Measurements from ENCODE around the gene KLHL24.
"Not testable (repeated sequence)": the region's sequence is repeated elsewhere in the genome, so short reads cannot be mapped to it uniquely, and the experiment has no call there.

KLHL24 gene

DNA sequence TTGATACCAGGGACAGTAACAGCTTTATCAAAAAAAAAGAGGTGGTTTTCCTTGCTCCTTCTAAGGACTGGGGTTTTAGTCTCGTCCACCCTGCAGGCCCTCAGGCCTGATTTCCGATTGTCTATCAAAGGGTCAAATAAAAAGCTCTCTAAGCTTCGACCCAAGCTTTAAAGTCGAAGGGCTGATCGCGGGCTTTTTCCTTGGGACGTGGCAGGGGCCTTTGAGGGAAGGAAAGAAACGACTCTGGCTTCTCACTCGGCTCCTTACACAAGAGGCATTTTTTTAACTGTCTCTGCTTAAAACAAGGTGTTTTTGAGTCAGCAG is 354 bp upstream of the KLHL24 start:
- DNase-seq = peak; percentile 52 to 82

DNA sequence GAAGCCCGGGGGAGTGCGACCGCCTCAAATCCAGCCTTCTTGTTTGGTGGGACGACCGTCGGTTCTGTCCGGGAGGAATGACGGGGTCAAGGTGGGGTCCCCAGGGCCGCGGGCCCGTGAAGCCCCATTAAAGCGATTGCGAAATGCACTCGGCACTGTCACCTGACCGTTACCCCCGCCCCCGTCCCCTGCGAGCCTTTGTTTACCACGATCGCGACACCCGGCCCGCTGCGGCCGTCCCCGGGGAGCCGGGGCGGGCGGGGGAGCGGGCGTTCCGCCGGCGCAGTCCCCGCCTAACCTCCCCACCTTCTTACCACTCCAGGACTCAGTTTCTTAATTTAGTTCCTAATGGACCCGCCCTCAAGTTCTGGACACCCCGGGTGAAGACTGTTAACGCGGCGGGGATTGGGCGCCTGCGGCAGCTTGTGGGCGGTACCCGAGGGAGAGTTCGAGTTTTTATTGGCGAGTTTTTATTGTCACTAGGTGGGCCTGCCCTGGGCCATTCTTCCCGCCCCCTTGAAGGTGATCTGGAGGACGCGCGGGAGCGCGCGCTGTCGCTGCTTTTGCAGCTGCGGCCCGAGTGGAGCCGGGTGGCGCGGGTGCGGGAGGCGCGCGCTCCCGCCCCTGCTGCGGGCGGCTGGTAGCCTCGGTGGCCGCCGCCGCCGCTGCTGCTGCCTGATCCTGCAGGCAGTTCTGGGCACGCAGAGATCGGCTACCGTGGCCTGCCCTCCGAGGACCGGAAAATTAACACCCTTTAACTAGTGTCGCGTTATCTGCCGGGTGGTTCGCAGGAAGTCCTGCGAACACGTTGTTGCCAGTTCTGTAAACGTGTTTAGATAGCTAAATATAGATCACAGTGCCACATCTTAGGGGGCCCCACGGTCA is 1.0 kb downstream of the KLHL24 start:
- peak; percentile 97 to 99 for DNase-seq

DNA sequence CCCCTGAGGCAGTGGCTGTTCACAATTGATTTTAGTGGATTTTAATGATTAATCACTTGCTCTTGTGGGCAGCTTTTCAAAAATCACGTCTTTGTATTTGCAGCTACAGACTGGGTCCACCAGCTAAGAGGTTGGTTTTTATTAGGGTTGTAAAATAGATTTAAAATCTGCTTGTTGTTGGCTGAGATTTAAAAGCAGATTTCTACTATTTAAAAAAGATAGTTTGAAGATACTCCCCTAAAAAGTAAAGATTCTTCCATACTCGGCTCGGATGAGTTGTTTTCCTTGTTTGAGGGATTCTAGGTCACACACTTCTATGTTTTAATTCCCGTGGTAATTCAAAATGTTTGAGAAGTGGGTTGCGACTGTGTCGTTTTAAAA is 1.7 kb downstream of the KLHL24 start:
- DNase-seq = no peak

DNA sequence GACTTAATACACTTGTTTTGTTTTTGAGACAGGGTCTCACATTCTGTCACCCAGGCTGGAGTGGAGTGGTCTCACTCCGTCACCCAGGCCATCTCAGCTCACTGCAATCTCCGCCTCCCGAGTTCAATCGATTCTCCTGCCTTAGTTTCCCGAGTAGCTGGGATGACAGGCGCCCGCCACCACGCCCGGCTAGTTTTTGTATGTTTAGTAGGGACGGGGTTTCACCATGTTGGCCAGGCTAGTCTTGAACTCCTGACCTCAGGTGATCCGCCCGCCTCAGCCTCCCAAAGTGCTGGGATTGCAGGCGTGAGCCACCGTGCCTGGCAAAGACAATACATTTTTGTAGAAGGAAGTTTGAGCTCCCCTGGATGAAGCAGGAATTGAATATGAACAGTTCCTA is 2.2 kb downstream of the KLHL24 start:
- DNase-seq = not testable (repeated sequence)

DNA sequence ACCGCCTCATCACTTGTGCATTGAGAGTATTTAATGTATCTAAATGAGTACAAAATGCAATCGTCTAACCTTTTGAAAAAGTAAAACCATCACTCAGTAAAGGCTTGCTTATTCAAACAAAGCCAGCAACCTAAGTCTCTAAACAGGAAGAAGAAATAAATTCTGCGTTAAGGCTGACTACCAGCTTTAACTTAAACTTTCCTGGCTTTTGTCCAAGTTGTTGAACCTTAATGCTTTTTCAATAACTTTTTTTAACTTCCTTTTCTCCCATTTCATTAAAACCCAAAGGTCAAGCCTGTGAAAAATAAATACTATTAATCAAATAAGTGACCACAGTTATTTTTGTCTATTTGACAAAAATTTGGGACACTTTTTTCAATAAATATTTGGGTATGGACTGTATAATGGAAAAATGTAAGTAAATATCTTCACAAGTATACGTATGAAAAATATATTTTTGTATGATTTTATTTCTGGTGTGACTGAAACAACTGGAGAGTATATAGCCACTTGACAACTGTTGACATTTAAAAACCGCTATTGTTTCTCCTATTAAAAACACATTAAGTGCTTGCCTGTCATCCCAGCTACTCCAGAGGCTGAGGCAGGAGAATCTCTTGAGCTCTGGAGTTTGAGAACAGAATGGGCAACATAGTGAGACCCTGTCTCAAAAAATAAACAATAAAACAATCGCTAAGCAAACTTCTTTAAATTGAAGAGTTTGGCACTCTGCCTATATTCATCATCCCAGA is 2.9 kb downstream of the KLHL24 start:
- no peak for DNase-seq

DNA sequence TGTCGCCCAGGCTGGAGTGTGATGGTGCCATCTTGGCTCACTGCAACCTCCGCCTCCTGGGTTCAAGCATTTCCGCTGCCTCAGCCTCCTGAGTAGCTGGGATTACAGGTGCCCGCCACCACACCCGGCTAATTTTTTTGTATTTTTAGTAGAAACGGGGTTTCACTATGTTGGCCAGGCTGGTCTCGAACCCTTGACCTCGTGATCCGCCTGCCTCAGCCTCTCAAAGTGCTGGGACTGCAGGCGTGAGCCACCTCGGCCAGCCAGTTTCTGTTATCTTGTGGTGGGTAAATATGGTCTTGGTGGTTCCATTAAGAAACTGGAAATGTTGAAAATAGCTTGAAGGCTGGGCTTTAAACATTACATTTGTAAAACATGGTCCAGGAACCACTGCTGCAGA is 5.2 kb downstream of the KLHL24 start:
- DNase-seq = not testable (repeated sequence)

DNA sequence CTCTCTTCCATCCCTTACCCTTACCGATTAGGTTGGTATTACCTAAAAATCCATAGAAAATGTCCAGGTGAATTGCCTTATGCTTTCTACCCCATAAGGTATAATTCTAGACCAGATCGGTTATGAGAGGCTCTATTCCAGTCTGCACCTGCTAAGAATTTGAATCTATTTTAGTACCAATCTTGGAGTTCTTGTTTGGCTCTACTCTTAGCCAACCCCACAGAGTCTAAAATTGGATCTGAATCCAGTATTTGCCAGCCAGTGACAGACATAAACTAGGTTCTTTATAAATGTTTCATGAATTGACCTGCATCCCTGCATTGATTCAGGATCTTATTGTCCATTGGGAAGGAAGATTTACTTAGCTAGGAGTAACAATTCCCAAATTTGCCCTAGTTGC is 6.5 kb downstream of the KLHL24 start:
- DNase-seq = no peak

DNA sequence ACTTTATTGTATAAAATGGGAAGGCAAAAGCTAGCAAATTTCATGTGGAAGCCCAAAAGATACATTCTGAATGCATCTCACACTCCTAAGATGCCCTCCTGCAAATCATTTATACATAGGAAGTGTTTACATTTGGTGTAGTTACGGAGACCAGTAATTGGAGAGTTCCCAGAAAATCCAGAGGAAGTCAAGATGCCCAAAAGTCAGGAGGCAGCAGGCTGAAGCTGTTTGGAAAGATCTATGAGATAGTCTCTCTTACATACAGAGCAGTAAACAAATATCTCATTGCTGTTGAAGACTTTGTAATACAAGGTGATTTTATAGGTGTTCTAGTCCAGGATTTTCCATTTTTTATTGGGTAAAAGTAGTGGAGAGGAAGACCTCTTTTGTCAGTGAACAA is 8.8 kb downstream of the KLHL24 start:
- no peak for DNase-seq

DNA sequence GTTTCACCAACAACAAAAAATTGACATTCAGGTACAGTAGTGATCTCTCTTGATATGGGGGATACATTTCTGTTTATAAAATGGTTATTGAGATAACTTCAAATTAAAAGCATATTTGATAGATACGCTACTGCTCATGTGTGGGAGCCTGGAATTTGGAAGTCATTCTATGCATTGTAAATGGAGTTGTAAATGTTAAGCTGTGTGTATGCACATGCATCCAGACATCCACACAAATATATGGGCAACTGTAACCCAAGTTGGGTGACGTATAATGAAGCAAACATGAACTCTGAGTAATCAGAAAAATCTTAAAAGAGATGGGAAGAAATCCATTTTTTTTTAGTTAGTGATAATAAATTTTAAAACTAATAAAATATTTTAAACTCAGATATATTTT is 9.8 kb downstream of the KLHL24 start:
- DNase-seq = no peak

DNA sequence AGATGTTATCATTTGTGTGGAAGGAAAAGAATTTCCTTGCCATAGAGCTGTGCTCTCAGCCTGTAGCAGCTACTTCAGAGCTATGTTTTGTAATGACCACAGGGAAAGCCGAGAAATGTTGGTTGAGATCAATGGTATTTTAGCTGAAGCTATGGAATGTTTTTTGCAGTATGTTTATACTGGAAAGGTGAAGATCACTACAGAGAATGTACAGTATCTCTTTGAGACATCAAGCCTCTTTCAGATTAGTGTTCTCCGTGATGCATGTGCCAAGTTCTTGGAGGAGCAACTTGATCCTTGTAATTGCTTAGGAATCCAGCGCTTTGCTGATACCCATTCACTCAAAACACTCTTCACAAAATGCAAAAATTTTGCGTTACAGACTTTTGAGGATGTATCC is 15.1 kb downstream of the KLHL24 start:
- DNase-seq = no peak

DNA sequence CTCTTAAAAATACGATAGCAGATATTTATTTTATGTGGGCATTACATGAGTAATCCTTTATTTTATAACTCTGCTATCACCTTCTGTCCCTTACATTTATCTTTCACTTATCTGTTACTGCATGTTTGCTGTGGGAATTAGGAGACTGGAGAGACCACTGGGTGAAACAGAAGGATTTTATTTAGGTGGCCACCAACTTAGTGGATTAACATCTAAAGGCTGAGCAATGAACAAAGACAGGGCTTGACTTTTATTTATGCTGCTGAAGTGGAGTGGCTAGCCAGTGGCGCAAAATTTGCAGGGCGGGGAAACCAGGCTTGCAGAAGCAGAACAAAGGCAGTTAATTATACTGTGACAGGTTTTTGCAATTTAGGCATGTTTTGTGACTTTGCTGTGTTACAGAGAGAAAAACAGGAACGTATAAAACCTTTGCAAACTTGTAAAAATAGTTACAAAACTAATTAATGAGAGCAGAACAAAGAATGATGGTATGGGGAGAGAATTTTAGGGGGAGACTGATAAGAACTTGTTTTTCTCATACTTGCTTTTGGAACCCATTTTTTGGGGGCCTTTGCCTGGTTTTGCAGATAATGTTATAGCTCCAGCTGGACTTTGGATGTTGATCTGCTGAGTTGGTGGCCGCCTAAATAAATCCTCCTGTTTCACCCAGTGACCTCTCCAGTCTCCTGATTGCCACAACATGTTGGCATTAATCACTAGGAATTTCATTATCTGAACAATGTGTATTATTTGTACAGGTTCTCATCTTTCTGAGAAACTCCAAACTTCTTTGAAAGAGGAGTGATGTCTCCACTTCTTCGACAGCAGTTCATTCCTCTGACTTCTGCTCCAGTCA is 18.0 kb downstream of the KLHL24 start:
- DNase-seq = peak in 1 of 2 experiments; percentile 9

DNA sequence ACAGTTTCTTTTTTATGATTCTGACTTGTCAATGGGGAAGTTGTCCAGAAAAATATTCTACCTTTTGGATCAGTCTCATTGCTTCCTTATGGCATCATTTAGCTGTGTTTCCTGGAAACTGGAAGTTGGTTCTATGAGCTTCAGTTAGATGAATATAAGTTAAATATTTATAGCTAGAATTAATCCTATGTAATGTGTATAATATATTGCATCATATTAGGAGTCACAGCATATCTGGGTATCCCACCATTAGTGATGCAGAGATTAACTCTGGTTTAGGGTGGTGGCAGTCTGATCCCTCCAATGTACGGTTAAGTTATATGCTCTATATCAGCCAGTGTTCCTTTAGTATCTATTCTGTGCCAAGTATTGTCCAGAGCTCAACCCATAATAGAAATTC is 19.3 kb downstream of the KLHL24 start:
- DNase-seq = no peak

DNA sequence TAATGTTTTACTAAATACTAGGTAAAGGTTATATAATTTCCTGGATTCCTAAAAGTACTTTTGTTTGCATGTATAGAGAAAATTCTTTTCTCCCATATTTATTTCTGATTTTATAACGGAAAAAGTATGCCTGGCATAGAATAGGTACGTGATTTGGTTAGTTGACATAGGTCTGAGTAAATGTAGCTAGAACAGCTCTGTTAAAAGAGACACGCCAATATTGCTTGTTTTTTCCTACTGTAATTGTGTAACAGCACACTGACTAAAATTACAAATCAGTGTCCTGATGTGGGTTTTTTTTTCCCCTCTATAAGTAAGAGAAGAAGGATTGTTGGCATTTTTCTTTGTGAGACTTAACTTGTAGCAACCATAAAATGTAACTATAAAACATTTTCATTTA is 26.7 kb downstream of the KLHL24 start:
- no peak for DNase-seq

DNA sequence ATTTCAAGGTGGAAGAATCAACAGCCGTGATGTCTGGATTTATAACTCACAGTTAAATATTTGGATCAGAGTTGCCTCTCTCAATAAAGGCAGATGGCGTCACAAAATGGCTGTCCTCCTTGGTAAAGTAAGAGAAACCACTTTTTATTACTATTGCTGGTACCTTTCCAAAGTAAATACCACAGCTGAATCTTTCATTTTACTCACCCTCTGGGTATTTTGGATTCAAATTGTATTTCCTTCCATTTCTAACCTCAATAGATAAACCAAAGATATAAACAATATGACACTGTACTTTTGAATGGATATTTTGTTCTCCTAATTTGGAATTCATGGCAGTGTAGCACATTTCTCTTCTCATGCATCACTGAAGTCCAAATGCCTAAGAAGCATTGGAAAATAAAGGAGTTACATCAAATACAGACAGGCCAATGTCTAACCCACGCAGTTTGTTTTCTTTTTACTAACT is 29.5 kb downstream of the KLHL24 start:
- DNase-seq = no peak

DNA sequence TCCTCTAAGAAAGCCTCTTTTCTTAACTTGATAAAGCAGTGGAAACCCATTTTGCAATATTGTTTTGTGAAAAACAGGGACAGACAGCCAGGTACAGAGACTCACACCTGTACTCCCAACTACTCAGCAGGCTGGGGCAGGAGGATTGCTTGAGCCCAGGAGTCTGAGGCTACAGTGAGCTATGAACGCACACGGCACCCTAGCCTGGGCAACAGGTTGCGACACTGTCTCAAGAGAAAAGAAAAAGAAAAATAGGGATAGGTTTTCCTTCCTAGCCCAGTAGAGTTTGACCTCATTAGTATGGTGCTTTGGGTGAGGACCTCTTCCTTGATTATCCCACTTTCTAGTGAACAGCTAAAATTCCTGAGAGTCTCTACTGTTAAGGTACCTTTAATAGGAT is 44.6 kb downstream of the KLHL24 start:
- no peak for DNase-seq

DNA sequence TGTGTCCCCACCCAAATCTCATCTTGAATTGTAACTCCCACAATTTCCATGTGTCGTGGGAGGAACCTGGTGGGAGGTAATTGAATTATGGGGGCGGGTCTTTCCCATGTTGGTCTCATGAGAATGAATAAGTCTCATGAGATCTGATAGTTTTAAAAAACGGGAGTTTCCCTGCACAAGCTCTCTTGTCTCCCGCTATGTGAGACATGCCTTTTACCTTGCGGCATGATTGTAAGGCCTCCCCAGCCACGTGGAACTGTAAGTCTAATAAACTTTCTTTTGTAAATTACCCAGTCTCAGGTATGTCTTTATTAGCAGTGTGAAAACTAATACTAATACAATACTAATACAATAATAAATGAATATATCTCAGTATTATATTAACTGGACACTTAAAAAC is 52.3 kb downstream of the KLHL24 start:
- DNase-seq = no peak

DNA sequence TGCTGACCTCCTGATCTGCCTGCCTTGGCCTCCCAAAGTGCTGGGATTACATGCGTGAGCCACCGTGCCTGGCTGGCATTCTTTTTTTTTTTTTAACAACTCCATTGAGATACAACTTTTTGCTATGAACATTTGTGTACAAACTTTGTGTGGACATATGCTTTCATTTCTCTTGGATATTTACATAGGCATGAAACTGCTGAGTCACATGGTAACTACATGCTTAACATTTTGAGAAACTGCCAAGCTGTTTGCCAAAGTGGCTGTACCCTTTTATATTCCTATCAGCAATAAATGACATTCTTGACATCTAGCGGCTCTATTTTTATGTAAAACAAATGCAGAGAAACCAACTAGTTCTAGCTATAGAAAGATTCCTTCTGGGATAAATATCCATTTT is 53.5 kb downstream of the KLHL24 start:
- no peak for DNase-seq

DNA sequence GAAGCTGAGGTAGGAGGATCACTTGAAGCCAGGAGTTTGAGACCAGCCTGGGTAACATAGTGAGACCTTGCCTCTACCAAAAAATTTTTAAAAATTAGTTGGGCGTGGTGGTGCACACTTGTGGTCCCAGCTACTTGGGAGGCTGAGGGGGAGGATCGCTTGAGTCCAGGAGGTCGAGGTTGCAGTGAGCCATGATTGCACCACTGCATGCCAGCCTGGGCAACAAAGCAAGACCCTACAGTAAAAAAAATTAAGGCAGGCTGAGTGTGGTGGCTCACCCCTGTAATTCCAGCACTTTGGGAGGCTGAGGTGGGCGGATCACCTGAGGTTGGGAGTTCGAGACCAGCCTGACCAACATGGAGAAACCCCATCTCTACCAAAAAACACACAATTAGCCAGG is 54.2 kb downstream of the KLHL24 start:
- not testable (repeated sequence) for DNase-seq

DNA sequence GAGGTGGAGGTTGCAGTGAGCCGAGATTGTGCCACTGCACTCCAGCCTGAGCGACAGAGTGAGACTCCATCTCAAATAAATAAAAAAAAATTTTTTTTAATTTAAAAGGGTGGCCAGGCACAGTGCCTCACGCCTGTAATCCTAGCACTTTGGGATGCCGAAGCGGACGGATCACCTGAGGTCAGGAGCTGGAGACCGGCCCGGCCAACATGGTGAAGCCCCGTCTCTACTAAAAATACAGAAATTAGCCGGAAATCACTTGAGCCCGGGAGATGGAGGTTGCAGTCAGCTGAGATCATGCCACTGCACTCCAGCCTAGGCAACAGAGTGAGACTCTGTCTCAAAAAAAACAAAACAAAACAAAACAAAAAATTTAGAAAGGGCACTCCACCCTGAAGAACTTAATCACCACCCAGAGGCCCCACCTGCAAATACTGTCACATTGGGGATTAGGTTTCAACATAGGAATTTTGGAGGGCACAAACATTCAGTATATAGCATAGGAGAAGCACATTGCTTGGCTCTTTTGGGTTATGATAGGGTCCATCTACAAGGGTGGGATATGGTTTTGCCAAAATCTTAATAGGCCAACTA is 55.1 kb downstream of the KLHL24 start:
- DNase-seq = no peak

DNA sequence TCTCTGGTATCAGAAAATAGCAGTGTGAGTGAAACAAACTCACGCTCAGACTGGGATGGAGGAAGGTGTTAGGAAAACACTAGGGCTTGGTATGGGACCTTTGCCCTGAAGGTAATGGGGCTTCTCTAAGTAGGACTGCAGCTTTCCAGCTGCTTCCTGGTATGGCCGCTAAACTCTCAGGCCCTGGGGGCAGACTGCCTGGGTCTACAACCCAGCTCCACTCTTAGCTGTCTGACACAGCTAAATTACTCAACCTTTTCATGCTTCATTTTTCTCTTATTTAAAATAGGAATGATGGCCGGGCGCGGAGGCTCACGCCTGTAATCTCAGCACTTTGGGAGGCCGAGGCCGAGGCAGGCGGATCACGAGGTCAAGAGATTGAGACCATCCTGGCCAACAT is 57.0 kb downstream of the KLHL24 start:
- DNase-seq = no peak

DNA sequence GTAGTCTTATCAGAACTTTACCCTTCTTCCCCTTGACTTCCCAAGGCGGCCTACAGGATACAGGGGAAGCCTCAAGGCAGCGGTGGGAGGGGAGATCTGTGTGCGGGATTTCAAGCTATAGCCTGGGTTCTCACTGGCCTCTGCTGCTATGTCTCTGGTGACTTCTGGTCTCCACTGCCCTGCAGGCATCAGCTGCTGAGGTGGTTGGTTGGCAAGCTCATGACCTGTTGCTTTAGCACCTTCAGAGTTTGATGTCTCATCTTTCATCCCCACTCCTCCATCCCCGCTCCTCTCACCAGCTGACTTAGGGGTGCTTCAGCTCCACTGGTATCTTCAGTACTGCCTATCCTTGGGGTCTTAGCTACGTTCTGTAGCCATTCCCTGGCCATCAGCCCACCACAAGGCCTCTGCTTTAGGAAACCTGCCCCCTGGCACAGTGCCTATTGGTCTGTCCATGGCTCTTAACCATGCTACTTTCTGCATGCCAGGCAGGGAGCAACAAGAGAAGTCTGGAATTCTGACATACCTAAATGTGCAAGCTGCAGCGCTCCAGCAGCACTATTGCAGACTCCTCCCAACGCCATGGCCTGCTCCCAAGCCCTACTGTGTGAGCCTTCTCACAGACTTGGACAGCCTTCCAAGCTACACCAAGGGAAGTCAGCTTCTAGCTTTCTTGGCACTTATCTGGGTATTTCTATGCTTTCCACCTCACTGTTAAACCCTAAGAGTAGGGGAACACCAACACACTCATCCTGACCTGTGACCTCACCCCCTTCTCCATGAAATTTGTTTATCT is 60.3 kb downstream of the KLHL24 start:
- DNase-seq = no peak

DNA sequence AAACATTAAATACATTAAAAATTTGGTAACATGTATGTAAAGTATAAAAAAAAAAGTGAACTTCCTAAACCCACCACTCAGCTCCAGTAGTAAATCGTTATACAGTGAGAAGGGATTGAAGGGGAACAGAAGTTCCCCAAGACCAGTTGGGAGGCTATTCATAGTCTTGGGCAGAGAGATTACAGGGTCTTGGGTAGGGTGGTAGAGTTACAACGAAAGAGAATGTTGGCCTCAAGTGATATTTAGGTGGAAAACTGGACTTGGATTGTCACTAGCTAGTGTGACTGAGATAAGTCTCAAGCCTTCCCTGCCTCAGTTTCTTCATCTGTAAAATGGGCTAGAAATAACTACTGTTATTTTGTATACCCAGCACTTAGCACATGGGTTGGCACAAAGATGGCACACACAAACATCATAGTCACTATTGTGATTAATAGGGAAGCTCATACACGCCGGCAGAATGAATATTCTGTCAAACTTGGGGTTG is 61.7 kb downstream of the KLHL24 start:
- peak in 1 of 2 experiments; percentile 50 for DNase-seq
